Measurements from ENCODE around the gene ABCA7. TPM values are rescaled to one million over a fixed set of nuclear protein-coding genes. Genes with fewer than 3 reads are reported as not detected.

Gene ABCA7
- total and polyA plus RNA-seq, 4 donors: 3.0 to 60.9 (median 4.8) TPM

- 95% methylated on average over 89 of the region's 89 CpGs for whole genome bisulfite sequencing
- H3K4me3 ChIP-seq (ENCODE audit: low read depth in 1 of 3, low read length in 3 of 3): no peak overlapping the region
- peaks cover 6 to 44% (median 29%) of the 10 kb centered on the region in 4 donors for H3K36me3 ChIP-seq (ENCODE audit: control insufficient read depth in 4 of 4, insufficient read depth in 3 of 4, low read depth in 1 of 4, low read length in 3 of 4)
- no peak overlapping the region for H3K9ac ChIP-seq (ENCODE audit: low read depth in 1 of 2, low read length in 2 of 2)
- H3K9me3 ChIP-seq (ENCODE audit: control insufficient read depth in 4 of 4, low read length in 3 of 4): no peaks in the 10 kb centered on the region
- TF ChIP-seq ATF3 (IDR thresholded peaks at IDR 0.05): no peak
- TF ChIP-seq REST (IDR thresholded peaks at IDR 0.05): no peak
- no peak for TF ChIP-seq MAX (IDR thresholded peaks at IDR 0.05)
- no peak for TF ChIP-seq EGR1 (IDR thresholded peaks at IDR 0.05; ENCODE audit: low read depth in 2 of 2)
- no peak for TF ChIP-seq NR2F2 (IDR thresholded peaks at IDR 0.05)
- TF ChIP-seq RAD21 (IDR thresholded peaks at IDR 0.05): no peak
- no peak for TF ChIP-seq JUND (IDR thresholded peaks at IDR 0.05)
- TF ChIP-seq GABPA (IDR thresholded peaks at IDR 0.05 in 1 of 2, conservative IDR thresholded peaks at IDR 0.05 in 1 of 2): no peak
- no peak for TF ChIP-seq HNF4A (conservative IDR thresholded peaks at IDR 0.05)
- no peak for TF ChIP-seq SP1 (IDR thresholded peaks at IDR 0.05)
- TF ChIP-seq TAF1 (conservative IDR thresholded peaks at IDR 0.05): no peak
- no peak for TF ChIP-seq FOXA2 (IDR thresholded peaks at IDR 0.05)
- H3K27me3 ChIP-seq (ENCODE audit: control insufficient read depth in 4 of 4, insufficient read depth in 4 of 4, low read length in 3 of 4): no peaks in the 10 kb centered on the region
- no peak overlapping the region for H3K27ac ChIP-seq (ENCODE audit: low read depth in 1 of 2, low read length in 2 of 2)
- peaks cover 3 to 23% (median 18%) of the 10 kb centered on the region in 4 donors for H3K4me1 ChIP-seq (ENCODE audit: control insufficient read depth in 4 of 4, insufficient read depth in 4 of 4, low read length in 3 of 4)
- DNase-seq (ENCODE audit: low spot score): no peak
Measured at GRCh38 chr19:1108291-1109031, 68.6 kb downstream of the ABCA7 start.

- Histone ChIP-seq H3K27ac (ENCODE audit: low read depth in 1 of 2, low read length in 2 of 2) (no peak overlapping the region), H3K4me1 (ENCODE audit: control insufficient read depth in 4 of 4, insufficient read depth in 4 of 4, low read length in 3 of 4) (peaks cover 8 to 28% (median 24%) of the 10 kb centered on the region in 4 donors), H3K36me3 (ENCODE audit: control insufficient read depth in 4 of 4, insufficient read depth in 3 of 4, low read depth in 1 of 4, low read length in 3 of 4) (peaks cover 6 to 45% (median 29%) of the 10 kb centered on the region in 4 donors)
Measured at GRCh38 chr19:1109032-1109551, 69.2 kb downstream of the ABCA7 start.

More at GRCh38 chr19:1109032-1109551, 69.2 kb downstream of the ABCA7 start:
- Histone ChIP-seq H3K9me3 (ENCODE audit: control insufficient read depth in 4 of 4, low read length in 3 of 4) (no peaks in the 10 kb centered on the region), H3K4me3 (ENCODE audit: low read depth in 1 of 3, low read length in 3 of 3) (no peak overlapping the region), H3K27me3 (ENCODE audit: control insufficient read depth in 4 of 4, insufficient read depth in 4 of 4, low read length in 3 of 4) (no peaks in the 10 kb centered on the region), H3K9ac (ENCODE audit: low read depth in 1 of 2, low read length in 2 of 2) (no peak overlapping the region)
- DNase-seq (ENCODE audit: low spot score): no peak
- TF ChIP-seq ATF3 (IDR thresholded peaks at IDR 0.05): no peak
- TF ChIP-seq RAD21 (IDR thresholded peaks at IDR 0.05): no peak
- TF ChIP-seq YY1 (IDR thresholded peaks at IDR 0.05): no peak
- TF ChIP-seq TAF1 (conservative IDR thresholded peaks at IDR 0.05): no peak
- no peak for TF ChIP-seq EGR1 (IDR thresholded peaks at IDR 0.05; ENCODE audit: low read depth in 2 of 2)
- no peak for TF ChIP-seq HNF4A (conservative IDR thresholded peaks at IDR 0.05)
- TF ChIP-seq SP1 (IDR thresholded peaks at IDR 0.05): no peak
- no peak for TF ChIP-seq GABPA (IDR thresholded peaks at IDR 0.05 in 1 of 2, conservative IDR thresholded peaks at IDR 0.05 in 1 of 2)
- TF ChIP-seq ZBTB33 (IDR thresholded peaks at IDR 0.05): no peak
- no peak for TF ChIP-seq HNF4G (IDR thresholded peaks at IDR 0.05)
- TF ChIP-seq FOXA2 (IDR thresholded peaks at IDR 0.05): no peak
- no peak for TF ChIP-seq REST (IDR thresholded peaks at IDR 0.05)
- TF ChIP-seq JUND (IDR thresholded peaks at IDR 0.05): no peak
- no peak for TF ChIP-seq MAX (IDR thresholded peaks at IDR 0.05)
- 92% methylated on average over 48 of the region's 48 CpGs for WGBS
